GM12872 (cell line): ENCODE data around the gene WRNIP1.

ENCODE experiments used
- TF ChIP-seq, protein P1 (sequence below): IDR thresholded peaks from 3 replicates; pipeline ENCODE4 v1.5.1; 2011; ENCODE audit warnings: low read depth, mild to moderate bottlenecking, low read length, moderate library complexity; ENCODE audit not compliant: insufficient read depth

WRNIP1 gene

DNA sequence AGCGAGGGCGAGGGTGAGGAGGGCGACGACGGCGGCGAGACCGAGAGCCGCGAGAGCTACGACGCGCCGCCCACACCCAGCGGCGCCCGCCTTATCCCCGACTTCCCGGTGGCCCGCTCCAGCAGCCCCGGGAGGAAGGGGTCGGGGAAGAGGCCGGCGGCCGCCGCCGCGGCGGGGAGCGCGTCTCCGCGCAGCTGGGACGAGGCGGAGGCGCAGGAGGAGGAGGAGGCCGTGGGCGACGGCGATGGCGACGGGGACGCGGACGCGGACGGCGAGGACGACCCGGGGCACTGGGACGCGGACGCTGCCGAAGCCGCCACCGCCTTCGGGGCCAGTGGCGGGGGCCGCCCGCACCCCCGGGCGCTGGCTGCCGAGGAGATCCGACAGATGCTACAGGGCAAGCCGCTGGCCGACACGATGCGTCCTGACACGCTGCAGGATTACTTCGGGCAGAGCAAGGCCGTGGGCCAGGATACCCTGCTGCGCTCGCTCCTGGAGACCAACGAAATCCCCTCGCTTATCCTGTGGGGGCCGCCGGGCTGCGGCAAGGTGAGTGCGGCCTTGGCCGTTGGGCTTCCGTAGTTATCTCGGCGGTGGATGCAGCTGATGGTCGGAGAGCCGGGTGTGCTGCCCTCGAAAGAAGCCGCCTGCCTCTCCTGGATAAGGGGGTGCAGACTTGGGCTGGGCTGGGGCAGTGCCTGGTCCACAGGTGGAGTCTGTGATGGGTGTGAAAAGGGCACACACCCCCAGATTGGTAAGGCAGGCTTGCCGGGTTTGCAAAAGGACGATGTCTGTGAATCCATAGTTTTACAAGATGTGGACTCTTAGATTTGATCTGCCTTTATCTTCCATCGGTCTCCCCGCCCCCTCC, 938 bp downstream of the WRNIP1 start:
- TF ChIP-seq, protein P1, sequence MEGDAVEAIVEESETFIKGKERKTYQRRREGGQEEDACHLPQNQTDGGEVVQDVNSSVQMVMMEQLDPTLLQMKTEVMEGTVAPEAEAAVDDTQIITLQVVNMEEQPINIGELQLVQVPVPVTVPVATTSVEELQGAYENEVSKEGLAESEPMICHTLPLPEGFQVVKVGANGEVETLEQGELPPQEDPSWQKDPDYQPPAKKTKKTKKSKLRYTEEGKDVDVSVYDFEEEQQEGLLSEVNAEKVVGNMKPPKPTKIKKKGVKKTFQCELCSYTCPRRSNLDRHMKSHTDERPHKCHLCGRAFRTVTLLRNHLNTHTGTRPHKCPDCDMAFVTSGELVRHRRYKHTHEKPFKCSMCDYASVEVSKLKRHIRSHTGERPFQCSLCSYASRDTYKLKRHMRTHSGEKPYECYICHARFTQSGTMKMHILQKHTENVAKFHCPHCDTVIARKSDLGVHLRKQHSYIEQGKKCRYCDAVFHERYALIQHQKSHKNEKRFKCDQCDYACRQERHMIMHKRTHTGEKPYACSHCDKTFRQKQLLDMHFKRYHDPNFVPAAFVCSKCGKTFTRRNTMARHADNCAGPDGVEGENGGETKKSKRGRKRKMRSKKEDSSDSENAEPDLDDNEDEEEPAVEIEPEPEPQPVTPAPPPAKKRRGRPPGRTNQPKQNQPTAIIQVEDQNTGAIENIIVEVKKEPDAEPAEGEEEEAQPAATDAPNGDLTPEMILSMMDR = no peak

DNA sequence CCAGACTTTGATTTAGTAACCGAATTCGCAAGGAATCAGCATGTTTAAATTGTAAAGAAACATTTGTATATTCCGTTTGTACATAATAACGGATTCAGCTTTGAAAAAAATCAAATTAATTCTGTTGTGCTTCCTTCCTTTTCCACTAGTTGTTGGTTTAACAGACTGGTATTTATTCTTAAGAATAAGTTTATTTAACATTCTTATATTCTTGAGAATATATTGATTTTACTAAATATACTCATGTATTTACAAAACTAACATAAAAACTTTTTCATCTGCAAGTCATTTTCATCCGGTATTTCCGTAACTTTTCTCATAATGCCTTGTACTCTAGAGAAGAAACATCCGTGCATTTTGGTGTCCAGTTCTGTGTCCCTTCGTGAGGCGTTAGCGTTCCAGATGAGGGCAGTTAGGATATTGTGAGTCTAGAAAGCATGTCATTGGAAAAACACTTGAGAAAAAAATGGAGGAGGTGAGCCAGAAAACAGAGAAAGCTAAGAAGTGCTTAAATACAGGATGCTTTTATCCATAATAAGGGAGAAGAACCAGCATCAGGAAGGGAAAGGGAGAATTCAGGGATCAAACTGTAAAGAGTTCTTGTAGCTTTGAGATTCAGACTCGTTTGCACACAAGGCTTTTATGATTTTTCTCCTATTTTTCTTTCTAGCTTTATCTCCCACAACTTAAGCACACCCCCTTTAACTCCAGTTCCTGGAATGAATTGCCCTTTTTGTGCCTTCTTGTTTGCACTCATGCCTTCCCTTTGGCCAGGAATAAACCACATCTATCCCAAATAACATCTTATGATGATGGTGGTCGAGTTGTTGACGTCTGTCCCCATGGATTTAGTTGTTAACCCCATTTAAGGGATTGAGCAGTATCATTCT, 1.8 kb downstream of the WRNIP1 start:
- TF ChIP-seq, protein P1 = no peak

DNA sequence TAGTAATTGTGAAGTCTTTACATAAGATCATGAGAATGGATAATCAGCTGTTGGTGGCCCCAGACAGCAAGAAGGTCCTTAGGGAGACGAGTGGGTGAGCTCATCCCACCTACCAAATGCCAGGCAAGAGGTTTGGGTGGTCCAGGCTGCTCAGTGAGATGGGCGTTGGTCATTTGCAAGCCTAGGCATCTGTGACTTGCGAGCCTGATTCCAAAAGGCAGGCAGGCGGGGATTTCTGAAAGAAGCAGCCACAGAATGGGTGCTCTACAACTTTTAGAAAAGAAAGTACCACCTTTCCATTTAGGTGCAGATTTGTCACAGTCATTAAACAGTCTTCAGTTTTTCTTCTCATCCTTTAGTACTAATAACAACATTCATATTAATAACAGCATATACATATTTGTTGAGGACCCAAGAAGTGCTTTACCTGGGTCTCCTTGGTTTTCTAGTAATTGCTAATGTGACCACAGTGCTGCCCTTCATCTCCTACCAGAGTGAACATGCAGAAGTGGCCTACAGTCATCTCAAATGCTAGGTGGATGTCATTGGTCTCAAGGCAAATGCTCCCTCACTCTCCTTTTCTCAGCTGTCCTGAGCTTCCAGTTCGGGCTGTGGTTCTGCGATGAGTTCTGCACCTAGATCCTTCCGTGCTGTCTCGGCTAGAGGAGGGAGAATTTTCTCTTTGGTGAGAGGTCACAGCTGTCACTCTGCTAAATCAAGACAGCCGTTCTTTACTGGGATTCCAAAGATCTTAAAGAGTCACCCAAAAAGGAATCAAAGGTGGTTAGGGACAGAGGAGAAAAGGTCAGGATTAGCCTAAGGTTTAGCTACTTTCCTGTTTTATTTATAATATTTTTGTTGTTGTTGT, 2.7 kb downstream of the WRNIP1 start:
- TF ChIP-seq, protein P1 = no peak

DNA sequence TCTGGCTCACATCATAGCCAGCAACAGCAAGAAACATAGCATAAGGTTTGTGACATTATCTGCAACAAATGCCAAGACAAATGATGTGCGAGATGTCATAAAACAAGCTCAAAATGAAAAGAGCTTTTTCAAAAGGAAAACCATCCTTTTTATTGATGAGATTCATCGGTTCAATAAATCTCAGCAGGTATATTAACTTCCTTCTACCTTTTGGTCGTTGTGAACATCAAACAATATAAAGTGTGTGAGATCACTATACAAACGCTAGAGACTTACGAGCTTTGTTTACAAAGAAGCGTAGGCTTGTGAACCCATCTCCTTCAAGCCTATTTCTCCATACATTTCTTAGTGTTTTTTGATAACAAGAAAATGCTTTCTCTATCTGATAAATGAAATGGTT, 3.5 kb downstream of the WRNIP1 start:
- TF ChIP-seq, protein P1 = no peak

DNA sequence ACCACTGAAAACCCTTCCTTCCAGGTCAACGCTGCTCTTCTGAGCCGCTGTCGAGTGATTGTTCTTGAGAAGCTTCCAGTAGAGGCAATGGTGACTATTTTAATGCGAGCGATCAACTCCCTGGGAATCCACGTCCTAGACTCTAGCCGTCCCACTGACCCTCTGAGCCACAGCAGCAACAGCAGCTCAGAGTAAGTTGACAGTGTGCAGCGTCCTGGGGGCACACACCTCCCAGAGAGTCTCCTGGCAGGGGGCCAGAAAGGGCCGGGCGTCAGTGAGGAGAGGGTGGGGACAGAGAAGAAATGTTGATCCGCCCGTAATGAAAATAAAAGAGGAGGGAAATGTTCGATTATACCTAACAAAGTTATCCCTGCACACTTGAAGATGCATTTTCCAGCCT, 5.0 kb downstream of the WRNIP1 start:
- TF ChIP-seq, protein P1 = no peak

DNA sequence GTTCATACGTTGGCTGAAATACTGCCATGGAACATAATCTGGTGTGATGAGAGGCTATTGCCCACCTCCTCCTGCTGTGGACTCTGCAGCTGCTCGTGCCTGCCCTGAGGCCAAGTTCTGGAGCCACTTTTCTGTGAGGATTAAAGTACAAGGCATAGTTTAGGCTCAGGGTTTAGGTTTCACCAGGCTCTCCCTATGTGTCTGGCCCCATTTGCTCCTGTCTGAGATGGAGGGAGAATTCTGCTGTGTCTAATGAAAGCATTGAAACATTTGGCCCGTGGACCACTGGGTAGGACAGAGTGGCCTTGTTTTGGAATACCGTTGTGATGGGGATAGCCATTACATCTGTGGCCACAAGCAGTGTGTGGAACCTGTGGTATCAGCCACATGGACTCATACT, 5.9 kb downstream of the WRNIP1 start:
- TF ChIP-seq, protein P1 = no peak

DNA sequence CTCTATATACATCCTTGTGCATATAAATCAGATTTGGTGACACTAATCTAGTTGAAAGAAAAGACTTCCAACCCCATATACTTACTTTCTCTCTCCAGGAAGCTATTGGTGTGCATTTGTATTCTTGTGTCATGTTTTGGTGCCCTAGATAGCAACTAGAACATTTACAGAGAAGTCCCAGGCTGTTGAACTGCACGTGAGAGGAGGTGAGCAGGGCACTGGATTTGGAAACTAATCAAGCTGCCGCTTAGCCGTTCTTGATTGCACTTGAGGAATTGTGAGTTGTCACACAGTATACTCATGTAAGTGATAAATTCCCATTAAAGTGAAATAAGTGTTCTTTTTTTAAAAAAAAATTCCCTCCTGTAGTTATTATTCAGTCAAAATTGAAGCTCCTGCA, 7.6 kb downstream of the WRNIP1 start:
- TF ChIP-seq, protein P1 = no peak
